GM21515 (cell line): ENCODE measurements around the gene A1CF.

ENCODE experiments used
- ATAC-seq: cut with Tn5 transposase; IDR thresholded peaks from one replicate; pipeline ENCODE4 v1.9.1; 2021; ENCODE audit not compliant: unreplicated experiment

The A1CF gene

GRCh38 chr10:50862719-50863118 lies 22.7 kb downstream of the A1CF start:
- no peak for ATAC-seq

GRCh38 chr10:50861370-50861769 lies 24.1 kb downstream of the A1CF start:
- ATAC-seq = no peak

GRCh38 chr10:50857579-50857978 lies 27.8 kb downstream of the A1CF start:
- ATAC-seq = no peak

- ATAC-seq = no peak
Measured at GRCh38 chr10:50855461-50855860, 30.0 kb downstream of the A1CF start.

GRCh38 chr10:50855015-50855414 lies 30.4 kb downstream of the A1CF start:
- ATAC-seq = no peak

GRCh38 chr10:50853557-50853956 lies 31.9 kb downstream of the A1CF start:
- no peak for ATAC-seq

GRCh38 chr10:50851884-50852671 lies 33.3 kb downstream of the A1CF start:
- no peak for ATAC-seq

GRCh38 chr10:50850578-50851230 lies 34.7 kb downstream of the A1CF start:
- ATAC-seq = no peak

GRCh38 chr10:50846753-50847152 lies 38.7 kb downstream of the A1CF start:
- ATAC-seq = no peak

GRCh38 chr10:50837095-50837494 lies 48.3 kb downstream of the A1CF start:
- ATAC-seq = no peak

- ATAC-seq = no peak
Measured at GRCh38 chr10:50832171-50832751, 53.2 kb downstream of the A1CF start.

GRCh38 chr10:50830066-50830465 lies 55.4 kb downstream of the A1CF start:
- no peak for ATAC-seq

GRCh38 chr10:50824782-50825181 lies 60.6 kb downstream of the A1CF start:
- no peak for ATAC-seq

GRCh38 chr10:50823789-50824188 lies 61.6 kb downstream of the A1CF start:
- no peak for ATAC-seq

- no peak for ATAC-seq
Measured at GRCh38 chr10:50809596-50809995, 75.8 kb downstream of the A1CF start.

GRCh38 chr10:50807851-50808776 lies 77.3 kb downstream of the A1CF start:
- no peak for ATAC-seq

- no peak for ATAC-seq
Measured at GRCh38 chr10:50805981-50806622, 79.3 kb downstream of the A1CF start.

GRCh38 chr10:50799595-50799994 lies 85.8 kb downstream of the A1CF start:
- ATAC-seq = no peak

- no peak for ATAC-seq
Measured at GRCh38 chr10:50798297-50798696, 87.1 kb downstream of the A1CF start.

GRCh38 chr10:50796693-50797092 lies 88.7 kb downstream of the A1CF start:
- ATAC-seq = no peak

GRCh38 chr10:50794490-50794889 lies 90.9 kb downstream of the A1CF start:
- ATAC-seq = no peak
